ENCODE data around the gene ADAMTS10. TPM values are rescaled to one million over a fixed set of nuclear protein-coding genes. Genes with fewer than 3 reads are reported as not detected.

Gene ADAMTS10
- total and polyA plus RNA-seq, 4 donors: 9.1 to 44.1 (median 15.3) TPM

DNA sequence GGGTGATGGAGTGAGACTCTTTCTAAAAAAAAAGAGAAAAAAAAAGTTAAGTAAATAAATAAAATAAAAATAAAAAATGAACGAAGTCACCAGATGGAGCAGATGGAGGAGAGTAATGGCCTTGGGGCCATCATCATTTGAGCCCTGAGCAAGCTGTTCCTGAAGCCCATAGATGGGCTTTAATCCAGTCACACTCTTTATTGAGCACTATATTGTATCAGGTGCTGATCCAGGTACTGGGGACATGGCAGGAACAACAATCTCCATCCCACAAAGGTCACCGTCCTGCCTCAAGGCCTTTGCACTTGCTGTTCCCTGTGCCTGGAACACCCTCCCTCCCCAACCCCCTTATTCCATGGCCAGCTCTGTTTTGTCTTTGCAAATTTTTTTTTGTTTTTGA is 3.9 kb upstream of the ADAMTS10 start:
- no peak overlapping the region for H3K4me3 ChIP-seq
- no peak overlapping the region for H3K27ac ChIP-seq (ENCODE audit: low read depth in 1 of 2, low read length in 1 of 2)
- H3K4me1 ChIP-seq (ENCODE audit: control insufficient read depth in 5 of 5, insufficient read depth in 5 of 5, low read length in 5 of 5): peaks cover 0 to 8% (median 5%) of the 10 kb centered on the region in 5 donors
- H3K27me3 ChIP-seq (ENCODE audit: control insufficient read depth in 3 of 3, insufficient read depth in 3 of 3, low read length in 2 of 3): no peaks in the 10 kb centered on the region
- 85% methylated on average over 2 of the region's 2 CpGs for WGBS, 2 donors
- H3K9ac ChIP-seq (ENCODE audit: insufficient read depth in 1 of 2, low read length in 2 of 2): no peak overlapping the region
- H3K9me3 ChIP-seq (ENCODE audit: control insufficient read depth in 4 of 4, insufficient read depth in 3 of 4, low read length in 3 of 4): peaks cover 0 to 3% (median 0%) of the 10 kb centered on the region in 4 donors
- peaks cover 0 to 2% (median 0%) of the 10 kb centered on the region in 4 donors for H3K36me3 ChIP-seq (ENCODE audit: control insufficient read depth in 4 of 4, insufficient read depth in 4 of 4, low read length in 4 of 4)
- TF ChIP-seq, protein P1, sequence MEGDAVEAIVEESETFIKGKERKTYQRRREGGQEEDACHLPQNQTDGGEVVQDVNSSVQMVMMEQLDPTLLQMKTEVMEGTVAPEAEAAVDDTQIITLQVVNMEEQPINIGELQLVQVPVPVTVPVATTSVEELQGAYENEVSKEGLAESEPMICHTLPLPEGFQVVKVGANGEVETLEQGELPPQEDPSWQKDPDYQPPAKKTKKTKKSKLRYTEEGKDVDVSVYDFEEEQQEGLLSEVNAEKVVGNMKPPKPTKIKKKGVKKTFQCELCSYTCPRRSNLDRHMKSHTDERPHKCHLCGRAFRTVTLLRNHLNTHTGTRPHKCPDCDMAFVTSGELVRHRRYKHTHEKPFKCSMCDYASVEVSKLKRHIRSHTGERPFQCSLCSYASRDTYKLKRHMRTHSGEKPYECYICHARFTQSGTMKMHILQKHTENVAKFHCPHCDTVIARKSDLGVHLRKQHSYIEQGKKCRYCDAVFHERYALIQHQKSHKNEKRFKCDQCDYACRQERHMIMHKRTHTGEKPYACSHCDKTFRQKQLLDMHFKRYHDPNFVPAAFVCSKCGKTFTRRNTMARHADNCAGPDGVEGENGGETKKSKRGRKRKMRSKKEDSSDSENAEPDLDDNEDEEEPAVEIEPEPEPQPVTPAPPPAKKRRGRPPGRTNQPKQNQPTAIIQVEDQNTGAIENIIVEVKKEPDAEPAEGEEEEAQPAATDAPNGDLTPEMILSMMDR (IDR thresholded peaks at IDR 0.05; ENCODE audit: control extremely low read depth, extremely low read depth): no peak
- ATAC-seq (ENCODE audit: insufficient read depth, low FRiP score) (no peak), DNase-seq (no peak)

DNA sequence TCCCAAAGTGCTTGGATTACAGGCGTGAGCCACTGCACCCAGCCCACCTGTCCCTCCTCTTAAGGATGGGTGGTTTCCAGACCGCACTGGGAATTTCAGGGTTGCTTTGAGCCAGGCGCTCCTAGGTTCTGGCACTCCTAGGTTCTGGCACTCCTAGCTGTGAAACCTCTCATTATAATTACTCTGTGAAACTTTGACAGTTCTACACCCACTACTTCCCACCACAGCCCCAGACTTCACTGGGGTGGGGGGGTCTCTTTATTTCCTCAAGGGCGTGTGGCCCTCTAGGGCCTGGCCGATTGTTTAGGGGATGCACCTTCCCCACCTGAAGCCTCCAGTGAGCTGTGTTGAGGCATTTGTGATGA is 2.3 kb upstream of the ADAMTS10 start:
- WGBS, 2 donors: 54 to 66% methylated on average over 5 of the region's 5 CpGs

DNA sequence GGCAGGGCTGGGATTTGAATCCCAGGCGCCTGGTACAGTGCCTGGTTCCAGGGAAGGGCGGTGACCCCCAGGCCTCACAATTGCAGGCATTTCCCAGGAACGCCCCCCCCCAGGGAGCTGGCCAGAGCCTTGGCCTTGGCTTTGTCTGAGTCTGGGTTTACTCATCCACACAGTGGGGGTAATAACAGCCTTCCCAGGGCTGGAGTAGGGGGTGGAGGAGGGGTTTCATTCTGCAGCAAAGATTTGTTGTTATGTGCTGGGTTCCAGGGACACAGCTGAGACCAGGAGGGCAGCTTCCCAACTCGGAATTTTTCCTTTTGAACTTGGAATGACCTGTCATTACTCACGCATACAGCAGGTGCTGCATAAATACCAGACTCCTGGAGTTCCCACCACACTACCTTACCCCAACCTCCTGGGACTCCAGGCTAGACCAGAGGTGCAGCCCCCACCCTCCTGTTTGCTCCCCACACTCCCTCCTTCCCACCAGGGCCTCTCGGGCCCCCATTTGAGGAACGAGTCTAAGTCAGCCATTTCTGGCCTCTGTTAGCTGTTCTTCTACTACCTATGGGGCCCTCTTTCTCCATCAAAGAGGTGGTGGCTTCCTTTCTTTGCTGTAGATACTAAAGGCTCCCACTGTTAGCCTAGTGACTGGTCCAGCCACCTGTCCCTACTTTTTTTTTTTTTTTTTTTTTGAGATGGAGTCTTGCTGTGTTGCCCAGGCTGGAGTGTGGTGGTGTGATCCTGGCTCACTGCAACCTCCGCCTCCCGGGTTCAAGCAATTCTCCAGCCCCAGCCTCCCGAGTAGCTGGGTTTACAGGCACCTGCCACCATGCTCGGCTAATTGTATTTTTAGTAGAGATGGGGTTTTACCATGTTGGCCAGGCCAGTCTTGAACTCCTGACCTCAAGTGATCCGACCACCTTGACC is 1.6 kb upstream of the ADAMTS10 start:
- H3K27ac ChIP-seq (ENCODE audit: low read depth in 1 of 2, low read length in 1 of 2): peak overlapping the region in 1 of 2 donors; percentile 60
- H3K9ac ChIP-seq (ENCODE audit: insufficient read depth in 1 of 2, low read length in 2 of 2): no peak overlapping the region
- peaks cover 3 to 18% (median 10%) of the 10 kb centered on the region in 5 donors for H3K4me1 ChIP-seq (ENCODE audit: control insufficient read depth in 5 of 5, insufficient read depth in 5 of 5, low read length in 5 of 5)
- TF ChIP-seq, protein P1 (IDR thresholded peaks at IDR 0.05; ENCODE audit: control extremely low read depth, extremely low read depth): no peak
- no peak overlapping the region for H3K4me3 ChIP-seq
- DNase-seq (peak; percentile 41 to 74 (median 62)), ATAC-seq (ENCODE audit: insufficient read depth, low FRiP score) (no peak)
- H3K9me3 ChIP-seq (ENCODE audit: control insufficient read depth in 4 of 4, insufficient read depth in 3 of 4, low read length in 3 of 4): peaks cover 0 to 3% (median 0%) of the 10 kb centered on the region in 4 donors
- H3K36me3 ChIP-seq (ENCODE audit: control insufficient read depth in 4 of 4, insufficient read depth in 4 of 4, low read length in 4 of 4): peaks cover 0 to 2% (median 0%) of the 10 kb centered on the region in 4 donors
- no peaks in the 10 kb centered on the region for H3K27me3 ChIP-seq (ENCODE audit: control insufficient read depth in 3 of 3, insufficient read depth in 3 of 3, low read length in 2 of 3)
- 50 to 69% methylated on average over 12 of the region's 12 CpGs for WGBS, 2 donors

More for the DNA sequence above, 2.3 kb upstream of the ADAMTS10 start:
- no peak overlapping the region for H3K9ac ChIP-seq (ENCODE audit: insufficient read depth in 1 of 2, low read length in 2 of 2)
- TF ChIP-seq, protein P1 (IDR thresholded peaks at IDR 0.05; ENCODE audit: control extremely low read depth, extremely low read depth): no peak
- peaks cover 0 to 3% (median 0%) of the 10 kb centered on the region in 4 donors for H3K9me3 ChIP-seq (ENCODE audit: control insufficient read depth in 4 of 4, insufficient read depth in 3 of 4, low read length in 3 of 4)
- H3K4me1 ChIP-seq (ENCODE audit: control insufficient read depth in 5 of 5, insufficient read depth in 5 of 5, low read length in 5 of 5): peaks cover 3 to 18% (median 10%) of the 10 kb centered on the region in 5 donors
- ATAC-seq (ENCODE audit: insufficient read depth, low FRiP score) (no peak), DNase-seq (no peak)
- H3K4me3 ChIP-seq: no peak overlapping the region
- no peaks in the 10 kb centered on the region for H3K27me3 ChIP-seq (ENCODE audit: control insufficient read depth in 3 of 3, insufficient read depth in 3 of 3, low read length in 2 of 3)
- peaks cover 0 to 2% (median 0%) of the 10 kb centered on the region in 4 donors for H3K36me3 ChIP-seq (ENCODE audit: control insufficient read depth in 4 of 4, insufficient read depth in 4 of 4, low read length in 4 of 4)
- no peak overlapping the region for H3K27ac ChIP-seq (ENCODE audit: low read depth in 1 of 2, low read length in 1 of 2)
